Epithelial cell of esophagus (primary cell): ENCODE results near the gene RFX2.

ENCODE experiments used
- DNase-seq: peaks from one replicate; pipeline ENCODE4 v3.0.0; 2010; ENCODE audit warnings: low read depth
- H3K4me3 ChIP-seq: 2 replicates; pipeline ENCODE4 v1.5.1; 2011; ENCODE audit warnings: mild to moderate bottlenecking, low read length, control low read depth
- TF ChIP-seq, protein P1 (sequence below): IDR thresholded peaks from 2 replicates; pipeline ENCODE4 v1.5.1; 2011; ENCODE audit warnings: low read depth, mild to moderate bottlenecking, low read length, control low read depth, inconsistent platforms; ENCODE audit not compliant: insufficient read depth; ENCODE audit errors: missing control alignments

The RFX2 gene

DNA sequence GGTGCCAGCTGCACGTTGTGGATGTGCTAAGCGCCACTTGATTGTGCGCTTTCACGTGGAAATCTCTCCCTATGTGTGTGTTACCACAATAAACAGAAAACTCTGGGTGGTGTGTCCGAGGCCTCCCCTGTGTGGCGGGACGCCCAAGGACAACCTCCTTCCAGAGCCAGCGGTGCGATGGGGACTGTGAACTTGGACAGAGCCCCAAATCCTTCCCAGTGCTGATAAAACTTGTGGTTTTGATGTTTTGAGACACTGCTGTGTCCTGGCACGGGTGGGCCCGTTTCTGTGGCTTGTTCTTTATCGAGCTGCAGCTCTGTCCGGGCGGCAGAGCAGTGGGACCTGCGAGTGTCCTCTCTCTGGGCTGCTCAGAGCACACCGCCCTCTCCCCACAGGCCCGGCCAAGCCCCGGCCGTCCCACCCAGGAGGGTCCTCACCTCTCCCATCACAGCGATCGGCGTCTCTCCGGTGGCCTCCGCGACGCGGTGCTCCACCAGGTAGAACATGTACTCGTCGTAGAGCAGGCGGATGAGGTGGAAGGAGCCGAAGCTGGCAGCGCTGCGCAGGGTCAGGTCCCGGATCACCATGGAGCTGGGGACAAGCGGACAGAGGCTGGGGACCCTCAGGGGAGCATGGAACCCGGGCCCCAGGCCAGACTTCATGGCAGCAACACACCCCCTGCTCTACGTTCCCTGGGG, 113.5 kb downstream of the RFX2 start:
- TF ChIP-seq, protein P1, sequence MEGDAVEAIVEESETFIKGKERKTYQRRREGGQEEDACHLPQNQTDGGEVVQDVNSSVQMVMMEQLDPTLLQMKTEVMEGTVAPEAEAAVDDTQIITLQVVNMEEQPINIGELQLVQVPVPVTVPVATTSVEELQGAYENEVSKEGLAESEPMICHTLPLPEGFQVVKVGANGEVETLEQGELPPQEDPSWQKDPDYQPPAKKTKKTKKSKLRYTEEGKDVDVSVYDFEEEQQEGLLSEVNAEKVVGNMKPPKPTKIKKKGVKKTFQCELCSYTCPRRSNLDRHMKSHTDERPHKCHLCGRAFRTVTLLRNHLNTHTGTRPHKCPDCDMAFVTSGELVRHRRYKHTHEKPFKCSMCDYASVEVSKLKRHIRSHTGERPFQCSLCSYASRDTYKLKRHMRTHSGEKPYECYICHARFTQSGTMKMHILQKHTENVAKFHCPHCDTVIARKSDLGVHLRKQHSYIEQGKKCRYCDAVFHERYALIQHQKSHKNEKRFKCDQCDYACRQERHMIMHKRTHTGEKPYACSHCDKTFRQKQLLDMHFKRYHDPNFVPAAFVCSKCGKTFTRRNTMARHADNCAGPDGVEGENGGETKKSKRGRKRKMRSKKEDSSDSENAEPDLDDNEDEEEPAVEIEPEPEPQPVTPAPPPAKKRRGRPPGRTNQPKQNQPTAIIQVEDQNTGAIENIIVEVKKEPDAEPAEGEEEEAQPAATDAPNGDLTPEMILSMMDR, result no peak
- H3K4me3 ChIP-seq, result no peak overlapping the region

DNA sequence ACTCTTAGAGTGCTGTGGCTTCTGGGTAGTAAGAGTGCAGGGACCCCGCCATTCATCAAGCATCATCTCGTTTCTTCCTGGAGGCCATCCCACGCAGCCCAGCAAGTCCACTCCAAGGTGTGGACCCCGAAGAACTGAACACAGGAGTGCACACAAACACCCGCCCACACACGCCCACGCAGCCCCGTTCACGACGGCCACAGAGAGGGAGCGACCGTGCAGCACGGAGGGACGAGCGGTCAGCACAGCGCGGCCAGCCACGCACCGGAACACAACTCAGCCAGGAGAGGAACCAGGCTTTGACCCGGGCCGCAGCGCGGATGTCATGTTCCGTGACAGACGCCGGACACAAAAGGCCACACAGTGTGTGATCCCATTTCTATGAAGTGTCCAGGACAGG, 114.2 kb downstream of the RFX2 start:
- TF ChIP-seq, protein P1, result no peak
- DNase-seq, result no peak
- H3K4me3 ChIP-seq, result no peak overlapping the region

More for the DNA sequence above, 113.5 kb downstream of the RFX2 start:
- no peak for DNase-seq

DNA sequence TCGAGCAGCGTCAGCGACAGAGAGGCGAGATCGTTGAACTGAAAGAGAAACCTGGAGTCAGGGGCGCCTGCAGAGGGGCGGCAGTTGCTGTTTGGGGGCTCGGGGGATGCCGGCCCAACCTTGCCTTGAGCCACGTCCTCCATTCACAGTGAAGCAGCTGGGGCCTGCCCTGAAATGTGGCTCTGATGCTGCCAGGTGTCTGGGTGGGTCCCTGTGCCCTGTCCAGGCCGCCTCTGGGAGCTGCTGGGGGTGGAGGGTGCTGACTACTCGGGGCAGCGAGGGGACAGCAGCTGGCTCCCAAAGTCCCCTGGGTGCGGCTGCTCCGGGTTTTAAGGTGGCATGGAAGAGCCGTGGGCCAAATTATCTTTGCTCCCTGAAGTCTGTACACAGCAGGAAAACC, 114.7 kb downstream of the RFX2 start:
- no peak for DNase-seq
- TF ChIP-seq, protein P1, result no peak
- no peak overlapping the region for H3K4me3 ChIP-seq

DNA sequence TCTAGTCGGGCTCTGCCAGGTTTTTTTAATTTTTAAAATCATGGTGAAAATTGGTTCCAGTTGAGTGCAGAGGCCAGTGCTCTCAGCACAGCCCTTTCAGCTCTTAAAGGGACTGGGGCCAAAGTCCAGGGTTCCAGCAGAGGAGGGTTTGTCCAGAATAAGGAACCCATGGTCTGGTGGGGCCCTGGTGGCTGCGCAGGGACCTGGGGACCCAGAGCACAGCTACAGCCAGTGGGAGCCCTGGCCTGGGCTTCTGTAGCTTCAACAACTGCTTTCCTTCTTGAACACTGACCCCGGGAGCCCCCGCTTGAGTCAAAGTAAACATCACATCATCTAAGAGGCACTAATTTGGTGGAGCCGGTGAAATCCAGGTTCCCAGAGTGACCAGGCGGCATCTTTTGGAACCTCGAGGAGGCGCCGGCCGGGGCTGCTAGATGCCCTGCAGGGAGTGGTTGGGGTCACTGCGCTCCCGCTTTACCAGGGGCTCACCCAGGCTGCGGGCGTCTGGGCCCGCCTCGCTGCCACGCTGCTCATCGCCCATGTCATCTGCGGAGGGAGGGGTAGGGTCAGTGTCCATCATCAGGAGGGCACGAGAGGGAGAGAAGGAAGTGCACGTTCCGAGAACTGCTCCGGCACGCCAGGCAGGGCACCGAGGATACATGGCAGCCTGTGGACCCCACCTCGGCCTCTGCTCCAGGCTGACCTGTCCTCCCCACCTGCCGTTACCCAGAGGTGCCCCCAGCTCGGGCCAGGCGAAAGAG, 115.7 kb downstream of the RFX2 start:
- H3K4me3 ChIP-seq, result no peak overlapping the region
- TF ChIP-seq, protein P1, result no peak

DNA sequence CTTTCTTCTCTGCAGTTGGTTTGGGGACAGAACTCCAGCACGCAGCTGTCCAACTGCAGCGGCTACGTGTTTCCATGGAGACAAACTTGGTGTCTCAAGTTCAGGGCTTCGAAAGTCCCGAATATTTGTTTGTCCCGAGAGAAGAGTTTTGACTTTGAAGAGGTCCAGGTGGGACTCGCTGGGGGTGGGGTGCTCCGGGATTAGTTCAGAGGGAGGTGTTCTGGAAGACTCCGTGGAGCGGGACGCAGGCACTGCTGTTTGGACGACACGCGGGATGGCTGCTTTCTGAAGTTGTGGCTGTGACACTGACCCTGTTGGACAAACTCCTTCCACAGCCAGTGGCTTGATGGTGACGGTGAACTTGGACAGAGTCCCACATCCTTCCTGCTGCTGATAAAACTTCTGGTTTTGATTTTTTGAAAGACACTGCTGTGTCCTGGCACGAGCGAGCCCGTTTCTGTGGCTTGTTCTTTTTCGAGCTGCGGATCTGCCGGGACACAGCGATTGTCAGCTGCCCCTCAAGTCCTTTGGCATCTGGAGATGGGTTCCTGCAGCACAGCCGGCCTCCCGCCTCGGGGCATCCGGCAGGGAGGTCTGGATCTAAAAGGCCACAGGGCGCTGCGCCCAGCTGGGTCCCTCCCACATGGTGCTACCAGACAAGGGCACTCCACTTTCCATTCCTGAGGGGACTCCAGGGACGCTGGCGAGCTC, 116.5 kb downstream of the RFX2 start:
- DNase-seq, result no peak
- TF ChIP-seq, protein P1, result no peak
- H3K4me3 ChIP-seq, result no peak overlapping the region

More for the DNA sequence above, 115.7 kb downstream of the RFX2 start:
- no peak for DNase-seq

DNA sequence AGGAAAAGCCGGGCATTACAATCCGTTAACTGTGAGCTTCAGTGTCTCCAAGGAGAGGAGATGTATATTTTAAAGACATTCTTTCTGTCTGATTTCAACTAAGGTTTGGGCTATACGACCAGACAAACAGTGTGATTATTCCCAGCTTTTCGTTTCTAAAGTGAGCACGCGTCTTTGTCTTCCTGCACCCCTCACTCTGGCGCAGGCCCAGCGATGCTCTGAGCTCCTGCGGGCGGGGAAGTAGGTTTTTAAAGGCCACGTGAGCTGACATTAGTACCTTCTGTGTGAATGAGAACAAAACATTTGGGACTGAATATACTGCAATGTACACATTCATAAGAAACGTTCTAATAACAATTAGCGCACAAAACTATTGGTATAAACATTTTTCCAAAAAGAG, 117.1 kb downstream of the RFX2 start:
- TF ChIP-seq, protein P1, result no peak
- H3K4me3 ChIP-seq, result no peak overlapping the region
- DNase-seq, result no peak
